ENCODE data around the gene NTM.
"Not testable (repeated sequence)": the region's sequence is repeated elsewhere in the genome, so short reads cannot be mapped to it uniquely, and the experiment has no call there.

NTM gene

GRCh38 chr11:131672191-131672590 lies 301.8 kb downstream of the NTM start:
- DNase-seq, result no peak

DNA sequence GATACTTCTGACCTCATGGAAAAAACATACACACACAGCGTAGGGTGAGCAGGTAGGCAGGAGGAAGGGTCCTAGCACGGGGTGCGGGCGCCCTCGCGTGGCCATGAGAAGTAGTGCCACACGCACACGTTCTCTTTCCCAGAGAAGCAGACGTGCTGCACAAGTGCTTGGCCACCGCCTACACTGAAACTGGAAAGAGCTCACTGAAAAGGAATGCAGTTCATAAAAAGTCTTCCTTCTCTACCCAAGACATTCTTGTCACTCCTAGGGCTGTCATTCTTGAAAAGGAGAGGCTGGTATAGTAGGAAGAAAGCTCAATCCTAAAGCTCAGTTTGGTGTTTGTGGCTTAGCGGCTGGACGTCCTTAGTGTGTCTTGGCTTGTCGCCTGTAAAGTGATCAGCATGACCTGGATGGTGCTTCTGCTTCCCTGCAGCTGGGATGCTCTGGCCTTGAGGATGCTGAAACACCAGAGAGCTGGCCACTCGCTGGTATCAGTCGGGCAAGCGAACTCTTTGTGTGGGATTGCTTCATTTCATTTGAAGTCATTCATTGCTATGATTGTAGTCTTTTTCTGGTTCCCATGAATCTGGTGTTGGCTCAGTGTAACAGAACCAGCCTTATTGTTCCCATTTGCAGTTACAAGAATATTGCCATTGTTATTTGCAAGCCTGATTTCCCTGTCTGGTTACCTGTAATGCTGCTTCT lies 303.8 kb downstream of the NTM start:
- peak; percentile 24 for DNase-seq

DNA sequence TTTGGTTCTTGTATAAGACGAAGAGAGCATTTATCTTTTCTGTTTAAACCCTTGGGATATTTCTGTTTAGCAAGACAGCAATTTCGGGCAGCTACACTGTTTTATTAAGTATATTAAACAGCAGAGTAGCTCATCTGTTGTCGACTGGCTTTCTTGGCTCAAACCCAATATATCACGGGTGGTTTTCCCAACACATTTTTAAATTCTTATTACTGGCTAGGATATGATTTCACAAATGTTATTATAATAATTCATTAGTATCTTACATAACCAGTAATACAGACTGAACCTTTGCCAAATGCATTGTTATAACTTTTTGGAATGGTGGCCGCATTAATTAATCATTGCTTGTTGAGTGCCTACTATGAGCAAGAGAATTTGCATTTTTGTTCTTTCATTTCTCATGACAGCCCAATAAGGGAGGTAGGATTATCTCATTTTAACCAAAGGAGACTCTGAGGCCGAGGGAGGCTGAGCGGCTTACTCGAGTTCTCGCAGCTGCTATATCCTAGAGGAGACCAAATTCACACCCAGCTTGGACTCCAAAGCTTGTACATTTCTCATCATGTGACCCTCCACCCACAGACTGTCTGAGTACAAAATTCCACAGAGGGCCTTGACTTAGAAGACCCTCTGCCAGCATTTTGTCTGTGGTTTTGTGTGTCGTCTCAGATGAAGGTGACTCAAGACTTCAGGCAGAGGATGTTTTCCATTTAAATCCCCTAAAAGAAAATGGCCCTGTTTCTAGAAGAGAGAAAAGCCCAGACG lies 304.9 kb downstream of the NTM start:
- no peak for DNase-seq

GRCh38 chr11:131677828-131678470 lies 307.5 kb downstream of the NTM start:
- no peak for DNase-seq

- no peak for DNase-seq
Observed at GRCh38 chr11:131678658-131679340, 308.4 kb downstream of the NTM start.

DNA sequence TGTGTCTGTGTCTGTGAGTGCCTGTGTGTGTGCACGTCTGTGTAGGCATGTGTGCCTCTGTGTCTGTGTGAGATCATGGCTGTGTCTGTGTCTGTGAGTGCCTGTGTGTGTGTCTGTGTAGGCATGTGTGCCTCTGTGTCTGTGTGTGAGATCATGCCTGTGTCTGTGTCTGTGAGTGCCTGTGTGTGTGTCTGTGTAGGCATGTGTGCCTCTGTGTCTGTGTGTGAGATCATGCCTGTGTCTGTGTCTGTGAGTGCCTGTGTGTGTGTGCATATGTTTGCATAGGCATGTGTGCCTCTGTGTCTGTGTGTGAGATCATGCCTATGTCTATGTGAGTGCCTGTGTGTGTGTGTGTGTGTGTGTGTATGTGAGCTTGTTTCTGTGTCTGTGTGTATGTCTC lies 310.0 kb downstream of the NTM start:
- DNase-seq, result not testable (repeated sequence)

DNA sequence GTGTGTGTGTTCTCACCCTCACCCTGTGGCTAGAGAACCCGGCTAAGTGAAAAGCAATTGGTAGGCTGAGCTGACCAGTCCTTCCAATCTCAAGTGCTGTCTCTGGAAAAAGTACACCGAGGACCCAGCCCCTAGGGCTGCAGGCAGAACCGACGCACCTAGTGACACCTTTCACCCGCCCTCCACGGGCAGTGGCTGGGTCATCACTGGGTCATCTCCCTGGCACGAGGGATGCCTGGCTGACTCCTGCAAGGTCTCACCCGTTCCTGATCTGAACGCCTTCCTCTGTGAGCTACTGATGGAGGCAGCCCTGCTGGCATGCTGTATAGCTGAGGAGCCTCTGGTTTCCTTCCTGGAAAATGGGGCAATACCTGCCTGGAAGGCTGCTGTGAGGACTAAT lies 311.5 kb downstream of the NTM start:
- DNase-seq, result no peak

DNA sequence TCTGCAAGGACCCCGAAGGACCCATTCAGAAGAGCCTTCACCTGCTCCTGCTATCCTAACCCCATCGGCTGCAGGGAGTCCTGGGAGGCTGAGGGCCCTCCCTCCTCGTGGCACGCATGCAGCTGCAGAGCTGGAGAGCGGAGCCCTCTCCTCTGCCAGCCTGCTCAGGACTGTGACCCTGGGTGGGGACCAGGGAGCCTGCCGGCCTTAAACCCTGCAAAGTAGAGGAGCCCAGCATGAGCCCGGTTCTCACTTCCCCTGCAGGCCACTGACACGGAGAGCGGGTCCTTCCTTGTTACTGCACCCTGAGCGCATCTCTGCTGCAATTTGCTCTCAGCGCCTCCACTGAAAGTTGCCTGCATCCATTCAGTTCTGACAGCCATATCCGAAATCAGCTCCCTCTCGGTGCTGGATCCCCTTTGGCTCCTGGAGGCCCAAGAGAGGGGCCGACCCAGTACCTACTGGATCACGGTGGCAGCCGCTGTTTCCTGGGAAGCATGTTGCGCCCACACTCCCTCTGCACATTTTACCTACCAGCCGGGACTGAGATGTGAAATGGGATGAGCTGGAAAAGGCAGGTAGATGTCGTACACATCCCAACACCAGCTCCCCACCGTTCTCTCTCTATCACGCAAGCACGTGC lies 312.1 kb downstream of the NTM start:
- peak; percentile 1 for DNase-seq

DNA sequence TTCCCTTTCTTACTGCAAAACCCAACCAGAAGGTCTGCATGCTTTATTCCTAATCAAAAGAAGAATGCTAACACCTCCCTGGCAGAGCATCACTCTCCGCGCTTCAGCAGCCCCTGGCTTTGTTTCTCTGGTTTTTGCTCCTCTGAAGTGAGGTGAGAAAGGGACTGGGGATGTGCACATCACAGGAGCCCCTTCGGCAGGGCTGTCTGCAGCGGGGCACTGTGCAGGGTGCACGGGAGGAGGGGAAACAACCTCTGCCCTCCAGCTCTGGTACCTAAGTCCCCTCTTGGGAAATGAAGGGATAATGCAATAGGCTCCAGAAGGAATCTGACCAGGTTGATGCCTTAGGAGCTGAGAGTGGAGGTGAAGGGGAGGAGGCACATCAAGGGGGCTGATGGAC lies 312.7 kb downstream of the NTM start:
- no peak for DNase-seq

DNA sequence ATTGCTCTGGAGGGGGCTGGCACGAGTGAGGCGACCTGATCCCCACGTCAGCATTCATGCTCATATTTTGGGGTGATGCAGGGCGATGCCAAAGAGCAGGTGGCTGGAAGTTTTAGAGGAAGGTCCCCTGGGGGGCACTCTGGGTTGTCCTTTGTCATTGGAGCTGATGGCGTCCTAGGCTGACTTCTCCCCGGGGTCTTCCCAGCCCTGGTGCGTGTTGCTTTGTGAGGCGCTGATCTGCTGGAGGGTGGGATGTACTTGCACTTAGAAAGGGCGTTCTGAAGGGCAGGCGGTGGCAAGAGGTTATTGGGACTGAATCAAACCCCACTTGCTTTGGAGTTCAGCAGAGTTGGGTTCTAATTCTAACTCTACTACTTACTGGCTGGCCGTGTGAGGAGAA lies 313.3 kb downstream of the NTM start:
- no peak for DNase-seq

DNA sequence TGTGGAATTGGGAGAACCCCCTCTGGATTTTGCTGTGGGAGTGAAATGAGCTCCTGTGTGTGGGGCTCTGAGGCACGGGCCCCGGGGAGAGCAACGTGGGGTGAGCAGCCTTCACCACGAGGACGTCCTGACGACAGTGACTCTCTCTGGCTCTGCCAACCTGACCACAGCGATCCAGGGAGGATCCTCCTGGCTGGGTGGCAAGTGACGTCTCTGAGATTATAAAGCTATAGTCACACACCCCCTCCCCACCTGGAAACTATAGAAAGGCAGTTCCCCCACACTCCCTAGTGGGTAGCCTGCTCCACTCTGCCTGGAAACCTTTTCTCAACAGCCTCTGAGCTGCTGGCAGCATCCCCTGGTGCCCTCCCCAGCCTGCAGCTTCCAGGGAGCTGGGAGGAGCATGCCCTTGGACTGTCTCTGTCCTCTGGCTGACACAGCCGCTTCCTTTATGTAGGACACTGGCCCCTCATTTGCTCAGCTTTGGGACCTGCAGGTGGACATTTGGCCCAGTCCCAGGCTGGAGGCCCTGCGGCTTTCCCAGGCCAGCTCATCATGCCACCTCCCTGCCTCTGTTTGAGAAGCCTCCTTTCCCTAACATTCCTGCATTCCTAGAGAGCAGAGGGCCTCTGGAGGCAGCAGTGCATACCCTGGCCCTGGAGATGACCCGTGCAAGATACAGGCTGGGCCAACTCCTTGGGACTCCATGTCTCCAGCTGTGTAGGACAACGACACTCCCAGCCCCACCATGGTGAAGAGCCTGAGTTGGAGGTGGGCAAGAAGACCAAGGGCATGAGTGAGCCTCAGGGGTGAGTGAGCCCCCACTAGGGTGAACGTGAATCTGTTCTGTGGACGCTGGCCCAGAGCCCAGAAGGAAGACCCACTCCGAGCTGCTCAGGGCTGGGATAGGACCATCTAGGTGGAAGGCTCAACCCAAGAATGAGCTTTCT lies 314.0 kb downstream of the NTM start:
- no peak for DNase-seq

GRCh38 chr11:131685206-131685605 lies 314.8 kb downstream of the NTM start:
- DNase-seq, result no peak

GRCh38 chr11:131685906-131686305 lies 315.5 kb downstream of the NTM start:
- no peak for DNase-seq

GRCh38 chr11:131686836-131687235 lies 316.4 kb downstream of the NTM start:
- no peak for DNase-seq

DNA sequence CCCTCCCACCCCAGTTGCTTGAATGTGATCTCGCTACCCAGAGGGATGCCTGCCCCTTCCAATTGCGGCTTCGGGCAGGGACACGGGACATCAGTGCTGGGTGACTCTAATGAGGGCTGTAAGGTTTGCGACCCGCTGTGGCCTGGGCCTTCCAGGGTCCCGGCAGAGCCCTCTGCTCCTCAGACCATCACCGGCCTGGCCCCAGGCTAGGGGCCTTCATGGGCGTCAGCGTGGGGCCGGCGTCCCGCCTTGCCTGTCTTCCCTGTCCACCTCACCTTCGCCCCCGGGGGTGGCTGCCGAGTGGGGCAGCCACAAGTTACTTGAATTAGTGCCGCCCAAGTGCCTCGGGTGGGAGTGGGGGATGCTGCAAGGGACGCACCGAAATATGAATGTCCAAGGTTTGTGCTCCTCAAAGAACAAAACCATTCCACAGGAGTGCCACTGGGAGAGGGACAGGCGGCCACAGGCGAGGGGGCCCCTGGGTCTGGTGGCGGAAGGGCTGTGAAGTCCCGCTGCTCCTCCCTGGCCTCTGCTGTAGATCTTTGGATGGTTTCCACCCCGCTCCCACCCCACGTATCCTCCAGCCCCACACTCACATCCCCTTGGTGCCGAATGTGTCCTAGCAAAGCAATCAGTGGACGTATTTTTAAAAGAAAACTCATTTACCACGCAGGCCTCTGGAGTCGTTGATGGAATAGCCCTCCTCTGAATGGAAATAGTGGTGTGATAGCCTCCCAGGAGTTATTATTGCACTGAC lies 317.1 kb downstream of the NTM start:
- no peak for DNase-seq

DNA sequence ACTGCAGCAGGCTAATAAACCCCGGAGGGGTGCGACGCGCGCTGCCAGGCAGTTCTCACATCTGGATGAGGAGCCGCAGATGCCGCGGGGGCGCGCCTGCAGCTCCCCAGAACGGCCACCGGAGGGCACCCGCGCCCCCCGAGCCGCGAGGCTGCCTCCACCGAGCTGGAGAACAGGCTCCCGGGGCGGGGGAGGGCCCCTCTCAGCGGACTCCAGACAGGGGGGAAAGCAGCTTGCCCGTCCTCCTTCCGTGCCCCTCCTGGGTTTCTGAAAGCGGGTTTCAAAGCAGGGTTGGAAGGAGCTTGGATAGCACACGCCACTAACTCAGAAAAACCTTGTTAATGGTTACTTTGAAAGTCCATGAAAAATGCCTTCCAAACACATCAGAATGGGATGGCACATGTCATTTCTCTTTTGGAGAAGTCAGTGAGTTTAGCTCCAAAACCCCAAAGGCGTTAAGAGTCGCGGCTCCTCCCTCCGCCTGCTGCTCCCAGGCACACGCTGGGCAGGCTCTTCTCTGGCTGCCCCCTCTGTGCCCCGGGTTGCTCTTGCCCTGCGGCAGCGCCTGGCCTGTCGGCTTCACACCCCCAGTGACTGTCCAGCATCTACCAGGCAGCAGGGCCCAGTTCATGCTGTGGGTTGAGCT lies 317.8 kb downstream of the NTM start:
- DNase-seq, result peak; percentile 35

GRCh38 chr11:131689049-131689925 lies 318.9 kb downstream of the NTM start:
- no peak for DNase-seq

- no peak for DNase-seq
Observed at GRCh38 chr11:131690362-131690761, 319.9 kb downstream of the NTM start.

DNA sequence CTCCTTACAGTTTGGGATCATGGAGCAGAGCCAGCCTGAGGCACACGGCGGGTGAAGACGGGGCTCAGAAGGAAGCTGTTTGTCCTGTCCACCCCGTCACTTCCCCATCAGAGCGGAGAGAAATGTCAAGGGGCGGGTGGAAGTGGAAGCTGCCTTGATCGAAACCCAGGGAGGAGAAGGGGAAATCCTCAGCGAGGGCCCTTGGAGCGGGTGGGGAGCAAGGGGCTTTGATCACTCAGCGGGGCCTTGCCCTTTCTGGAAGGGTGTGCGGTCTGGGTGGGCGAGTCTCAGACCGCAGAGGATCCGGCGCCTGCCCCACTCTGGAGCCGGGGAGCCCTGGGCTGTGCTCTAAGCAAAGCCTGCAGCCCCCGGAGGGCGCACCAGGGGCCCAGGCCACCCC lies 320.4 kb downstream of the NTM start:
- no peak for DNase-seq
